HUES48 (cell line): Measurements from ENCODE around the gene GMEB2.

Experiments
- H3K27ac ChIP-seq: one replicate; pipeline ENCODE4 v1.7.0; 2013; ENCODE audit warnings: low read depth, low read length, inconsistent platforms
- H3K27me3 ChIP-seq: 2 replicates; pipeline ENCODE4 v1.6.1; 2013; ENCODE audit warnings: mild to moderate bottlenecking, low read length; ENCODE audit not compliant: control insufficient read depth, insufficient read depth
- H3K36me3 ChIP-seq: 2 replicates; pipeline ENCODE4 v1.6.1; 2013; ENCODE audit warnings: low read length; ENCODE audit not compliant: control insufficient read depth, insufficient read depth
- H3K4me1 ChIP-seq: 2 replicates; pipeline ENCODE4 v1.6.1; 2013; ENCODE audit warnings: mild to moderate bottlenecking, low read length; ENCODE audit not compliant: control insufficient read depth, insufficient read depth
- H3K4me3 ChIP-seq: 2 replicates; pipeline ENCODE4 v1.5.1; 2013; ENCODE audit warnings: mild to moderate bottlenecking, low read depth, low read length
- H3K9ac ChIP-seq: 2 replicates; pipeline ENCODE4 v1.6.1; 2013; ENCODE audit warnings: mild to moderate bottlenecking, low read depth, low read length, moderate library complexity
- H3K9me3 ChIP-seq: 2 replicates; pipeline ENCODE4 v1.6.1; 2013; ENCODE audit warnings: low read length; ENCODE audit not compliant: control insufficient read depth, insufficient read depth

Gene GMEB2

DNA sequence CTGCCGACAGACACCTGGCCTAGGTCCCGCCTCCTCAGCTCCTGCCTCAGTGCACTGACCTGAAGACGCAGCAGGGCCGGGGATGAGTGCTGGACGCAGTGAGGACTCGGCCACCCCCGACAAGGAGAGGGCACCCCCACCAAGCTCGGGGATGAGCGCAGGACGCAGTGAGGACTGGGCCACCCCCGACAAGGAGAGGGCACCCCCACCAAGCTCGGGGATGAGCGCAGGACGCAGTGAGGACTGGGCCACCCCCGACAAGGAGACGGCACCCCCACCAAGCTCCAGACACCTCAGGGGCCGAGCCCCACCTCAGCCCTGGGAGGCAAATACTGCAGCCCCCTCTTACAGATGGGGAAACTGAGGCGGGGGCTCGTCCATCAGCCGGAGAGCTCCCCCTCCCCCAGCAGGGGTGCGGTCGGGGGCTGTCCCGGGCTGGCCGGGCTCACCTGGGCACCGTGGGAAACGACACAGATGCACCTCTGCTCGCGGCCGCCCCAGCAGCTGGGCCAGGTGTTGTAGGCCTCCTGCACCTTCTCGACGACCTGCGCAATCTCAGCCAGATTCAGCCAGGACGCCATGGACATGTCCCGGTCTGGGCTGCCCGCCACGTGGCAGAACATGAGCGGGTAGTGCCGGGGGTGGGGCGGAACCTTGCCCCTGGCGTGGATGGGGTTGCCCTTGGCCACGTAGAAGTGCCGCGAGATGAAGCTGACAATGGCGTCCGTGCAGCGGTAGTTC is 60.3 kb downstream of the GMEB2 start:
- H3K27me3 ChIP-seq, result no peaks in the 10 kb centered on the region
- no peak overlapping the region for H3K27ac ChIP-seq
- H3K4me1 ChIP-seq, result no peaks in the 10 kb centered on the region
- H3K36me3 ChIP-seq, result no peaks in the 10 kb centered on the region; the same call in 1 of the 2 replicates
- no peaks in the 10 kb centered on the region for H3K9me3 ChIP-seq
- H3K9ac ChIP-seq, result no peak overlapping the region
- H3K4me3 ChIP-seq, result no peak overlapping the region

- no peaks in the 10 kb centered on the region for H3K27me3 ChIP-seq
- H3K36me3 ChIP-seq, result peaks cover 3% of the 10 kb centered on the region
- no peak overlapping the region for H3K4me3 ChIP-seq
- no peak overlapping the region for H3K9ac ChIP-seq
- no peak overlapping the region for H3K27ac ChIP-seq
- no peaks in the 10 kb centered on the region for H3K4me1 ChIP-seq
- H3K9me3 ChIP-seq, result no peaks in the 10 kb centered on the region
Observed at GRCh38 chr20:63565699-63566335, 61.1 kb downstream of the GMEB2 start.

GRCh38 chr20:63565021-63565698 is 61.7 kb downstream of the GMEB2 start:
- Histone ChIP-seq H3K27me3 (no peaks in the 10 kb centered on the region), H3K36me3 (peaks cover 6% of the 10 kb centered on the region), H3K9me3 (no peaks in the 10 kb centered on the region), H3K9ac (no peak overlapping the region), H3K4me1 (no peaks in the 10 kb centered on the region), H3K4me3 (no peak overlapping the region), H3K27ac (no peak overlapping the region)

GRCh38 chr20:63564036-63564810 is 62.7 kb downstream of the GMEB2 start:
- Histone ChIP-seq H3K4me3 (no peak overlapping the region), H3K9ac (no peak overlapping the region), H3K36me3 (peaks cover 7% of the 10 kb centered on the region), H3K27me3 (no peaks in the 10 kb centered on the region), H3K4me1 (no peaks in the 10 kb centered on the region), H3K27ac (no peak overlapping the region), H3K9me3 (no peaks in the 10 kb centered on the region)

- H3K27ac ChIP-seq, result no peak overlapping the region
- no peak overlapping the region for H3K9ac ChIP-seq
- H3K36me3 ChIP-seq, result peaks cover 7% of the 10 kb centered on the region
- H3K4me1 ChIP-seq, result no peaks in the 10 kb centered on the region
- H3K27me3 ChIP-seq, result no peaks in the 10 kb centered on the region
- no peak overlapping the region for H3K4me3 ChIP-seq
- no peaks in the 10 kb centered on the region for H3K9me3 ChIP-seq
Observed at GRCh38 chr20:63563225-63563935, 63.5 kb downstream of the GMEB2 start.

- H3K9ac ChIP-seq, result no peak overlapping the region
- peaks cover 7% of the 10 kb centered on the region for H3K36me3 ChIP-seq
- H3K4me1 ChIP-seq, result no peaks in the 10 kb centered on the region
- no peak overlapping the region for H3K27ac ChIP-seq
- no peaks in the 10 kb centered on the region for H3K27me3 ChIP-seq
- H3K9me3 ChIP-seq, result no peaks in the 10 kb centered on the region
- no peak overlapping the region for H3K4me3 ChIP-seq
Observed at GRCh38 chr20:63562461-63563224, 64.3 kb downstream of the GMEB2 start.

GRCh38 chr20:63561624-63562396 is 65.1 kb downstream of the GMEB2 start:
- no peak overlapping the region for H3K9ac ChIP-seq
- H3K36me3 ChIP-seq, result peaks cover 7% of the 10 kb centered on the region
- H3K27ac ChIP-seq, result no peak overlapping the region
- no peaks in the 10 kb centered on the region for H3K27me3 ChIP-seq
- no peak overlapping the region for H3K4me3 ChIP-seq
- H3K4me1 ChIP-seq, result no peaks in the 10 kb centered on the region; the same call in 1 of the 2 replicates
- no peaks in the 10 kb centered on the region for H3K9me3 ChIP-seq

GRCh38 chr20:63560856-63561609 is 65.9 kb downstream of the GMEB2 start:
- no peaks in the 10 kb centered on the region for H3K9me3 ChIP-seq
- peaks cover 7% of the 10 kb centered on the region for H3K36me3 ChIP-seq
- no peak overlapping the region for H3K27ac ChIP-seq
- H3K4me1 ChIP-seq, result no peaks in the 10 kb centered on the region; the same call in 1 of the 2 replicates
- no peaks in the 10 kb centered on the region for H3K27me3 ChIP-seq
- no peak overlapping the region for H3K4me3 ChIP-seq
- H3K9ac ChIP-seq, result no peak overlapping the region

DNA sequence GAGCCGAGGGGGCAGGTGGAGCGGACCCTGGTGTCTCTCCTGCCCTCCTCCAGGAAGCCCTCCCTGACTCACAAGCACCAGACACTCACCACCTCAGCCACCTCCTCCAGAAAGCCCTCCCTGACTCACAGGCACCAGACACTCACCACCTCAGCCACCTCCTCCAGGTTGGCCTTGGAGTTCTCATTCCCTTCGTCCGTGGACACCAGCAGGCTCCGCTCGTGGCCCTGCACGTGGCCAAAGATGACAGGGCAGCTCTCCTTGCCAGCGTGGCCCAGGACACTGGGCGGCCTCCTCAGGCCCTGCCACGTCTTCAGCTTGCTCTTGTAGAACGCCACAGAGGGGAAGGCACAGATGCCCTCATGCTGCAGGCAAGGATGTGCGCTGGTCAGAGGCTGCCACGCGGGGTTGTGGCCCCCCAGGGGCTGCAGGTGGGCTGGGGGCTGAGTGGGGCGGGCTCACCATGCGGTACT is 66.5 kb downstream of the GMEB2 start:
- Histone ChIP-seq H3K27me3 (no peaks in the 10 kb centered on the region), H3K36me3 (peaks cover 7% of the 10 kb centered on the region), H3K4me1 (no peaks in the 10 kb centered on the region; the same call in 1 of the 2 replicates), H3K27ac (no peak overlapping the region), H3K9me3 (no peaks in the 10 kb centered on the region), H3K4me3 (no peak overlapping the region), H3K9ac (no peak overlapping the region)
